KMS-11 (cell line): ENCODE results near the gene FAM168A.

Experiments used
- H2AFZ ChIP-seq: fragments of 200-600 bp; sonication (generic); 2 replicates; pipeline ENCODE4 v1.6.1; 2016; ENCODE audit warnings: antibody characterized with exemption, mixed run types, low read depth
- H3K27ac ChIP-seq: fragments of 200-600 bp; sonication (generic); 2 replicates; pipeline ENCODE4 v1.6.1; 2016; ENCODE audit warnings: mild to moderate bottlenecking, mixed run types
- H3K27me3 ChIP-seq: fragments of 200-600 bp; sonication (generic); 2 replicates; pipeline ENCODE4 v1.6.1; 2017; ENCODE audit warnings: mild to moderate bottlenecking, low read depth, mixed run types, moderate library complexity; ENCODE audit not compliant: insufficient read depth
- H3K36me3 ChIP-seq: fragments of 200-600 bp; sonication (generic); 2 replicates; pipeline ENCODE4 v1.6.1; 2017; ENCODE audit warnings: mild to moderate bottlenecking, mixed run types; ENCODE audit not compliant: insufficient read depth
- H3K4me1 ChIP-seq: fragments of 200-600 bp; sonication (generic); 2 replicates; pipeline ENCODE4 v1.6.1; 2016; ENCODE audit warnings: mild to moderate bottlenecking, low read depth, mixed run types; ENCODE audit not compliant: poor library complexity, severe bottlenecking
- H3K4me2 ChIP-seq: fragments of 200-600 bp; sonication (generic); 2 replicates; pipeline ENCODE4 v1.7.0; 2016; ENCODE audit warnings: mild to moderate bottlenecking, mixed run types
- H3K4me3 ChIP-seq: fragments of 200-600 bp; sonication (generic); IDR thresholded peaks from 2 replicates; pipeline ENCODE4 v1.6.1; 2017; ENCODE audit warnings: low read depth, low read length, mixed read lengths; ENCODE audit not compliant: insufficient read depth
- H3K79me2 ChIP-seq: fragments of 200-600 bp; sonication (generic); 2 replicates; pipeline ENCODE4 v1.6.1; 2016; ENCODE audit warnings: low read depth, mixed run types; ENCODE audit not compliant: insufficient read depth
- H3K9ac ChIP-seq: fragments of 200-600 bp; sonication (generic); 2 replicates; pipeline ENCODE4 v1.6.1; 2016; ENCODE audit warnings: mild to moderate bottlenecking, mixed run types
- H4K20me1 ChIP-seq: fragments of 200-600 bp; sonication (generic); 2 replicates; pipeline ENCODE4 v1.6.1; 2016; ENCODE audit warnings: mild to moderate bottlenecking, mixed run types; ENCODE audit not compliant: insufficient read depth
- TF ChIP-seq, protein P1 (sequence below): fragments of 200-600 bp; sonication (generic); conservative IDR thresholded peaks from 2 replicates; pipeline ENCODE4 v1.6.1; 2017; ENCODE audit warnings: low read depth, mild to moderate bottlenecking, antibody characterized with exemption, low read length, moderate library complexity, mixed read lengths

Gene FAM168A

GRCh38 chr11:73428699-73429098, 169.2 kb downstream of the FAM168A start:
- H3K4me1 ChIP-seq = no peaks in the 10 kb centered on the region
- H3K36me3 ChIP-seq = no peaks in the 10 kb centered on the region
- no peak overlapping the region for H2AFZ ChIP-seq
- H3K79me2 ChIP-seq = no peaks in the 10 kb centered on the region
- no peak overlapping the region for H3K4me3 ChIP-seq
- H3K27me3 ChIP-seq = no peaks in the 10 kb centered on the region
- H3K4me2 ChIP-seq = no peak overlapping the region
- no peak overlapping the region for H3K27ac ChIP-seq
- TF ChIP-seq, protein P1, sequence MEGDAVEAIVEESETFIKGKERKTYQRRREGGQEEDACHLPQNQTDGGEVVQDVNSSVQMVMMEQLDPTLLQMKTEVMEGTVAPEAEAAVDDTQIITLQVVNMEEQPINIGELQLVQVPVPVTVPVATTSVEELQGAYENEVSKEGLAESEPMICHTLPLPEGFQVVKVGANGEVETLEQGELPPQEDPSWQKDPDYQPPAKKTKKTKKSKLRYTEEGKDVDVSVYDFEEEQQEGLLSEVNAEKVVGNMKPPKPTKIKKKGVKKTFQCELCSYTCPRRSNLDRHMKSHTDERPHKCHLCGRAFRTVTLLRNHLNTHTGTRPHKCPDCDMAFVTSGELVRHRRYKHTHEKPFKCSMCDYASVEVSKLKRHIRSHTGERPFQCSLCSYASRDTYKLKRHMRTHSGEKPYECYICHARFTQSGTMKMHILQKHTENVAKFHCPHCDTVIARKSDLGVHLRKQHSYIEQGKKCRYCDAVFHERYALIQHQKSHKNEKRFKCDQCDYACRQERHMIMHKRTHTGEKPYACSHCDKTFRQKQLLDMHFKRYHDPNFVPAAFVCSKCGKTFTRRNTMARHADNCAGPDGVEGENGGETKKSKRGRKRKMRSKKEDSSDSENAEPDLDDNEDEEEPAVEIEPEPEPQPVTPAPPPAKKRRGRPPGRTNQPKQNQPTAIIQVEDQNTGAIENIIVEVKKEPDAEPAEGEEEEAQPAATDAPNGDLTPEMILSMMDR = no peak
- no peaks in the 10 kb centered on the region for H4K20me1 ChIP-seq
- H3K9ac ChIP-seq = no peak overlapping the region

GRCh38 chr11:73428227-73428626, 169.7 kb downstream of the FAM168A start:
- Histone ChIP-seq H3K27ac (no peak overlapping the region), H3K79me2 (no peaks in the 10 kb centered on the region), H4K20me1 (no peaks in the 10 kb centered on the region), H3K36me3 (no peaks in the 10 kb centered on the region), H3K4me1 (no peaks in the 10 kb centered on the region), H3K9ac (no peak overlapping the region), H3K4me3 (no peak overlapping the region), H3K27me3 (no peaks in the 10 kb centered on the region), H3K4me2 (no peak overlapping the region), H2AFZ (no peak overlapping the region)
- TF ChIP-seq, protein P1 = no peak

- Histone ChIP-seq H3K9ac (no peak overlapping the region), H3K36me3 (no peaks in the 10 kb centered on the region), H3K79me2 (no peaks in the 10 kb centered on the region), H3K4me3 (no peak overlapping the region), H3K4me1 (no peaks in the 10 kb centered on the region), H2AFZ (no peak overlapping the region), H3K27ac (no peak overlapping the region), H4K20me1 (no peaks in the 10 kb centered on the region), H3K4me2 (no peak overlapping the region), H3K27me3 (no peaks in the 10 kb centered on the region)
- TF ChIP-seq, protein P1 = no peak
Observed at GRCh38 chr11:73426219-73426850, 171.6 kb downstream of the FAM168A start.

DNA sequence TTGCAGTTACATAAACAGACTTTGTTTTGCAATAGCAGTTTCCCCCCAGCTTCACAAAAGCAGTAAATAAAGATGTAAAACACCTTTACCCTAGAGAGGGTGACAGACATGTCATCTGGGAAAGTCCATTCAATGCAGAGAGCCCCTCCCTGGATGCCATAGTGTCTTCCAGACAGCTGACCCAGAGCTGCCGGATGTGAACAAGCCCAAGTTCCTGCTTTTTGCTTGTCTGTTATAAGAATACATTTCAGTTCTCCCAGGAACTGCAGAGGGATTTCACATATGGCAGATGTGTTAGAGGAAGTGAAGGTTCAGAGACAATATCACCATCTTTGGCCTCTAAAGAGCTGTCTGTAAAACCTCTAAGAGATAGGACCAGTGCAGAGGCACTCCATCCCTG, 172.8 kb downstream of the FAM168A start:
- Histone ChIP-seq H3K27ac (no peak overlapping the region), H3K4me2 (no peak overlapping the region)

More for the DNA sequence above, 172.8 kb downstream of the FAM168A start:
- Histone ChIP-seq H2AFZ (no peak overlapping the region), H3K79me2 (no peaks in the 10 kb centered on the region), H4K20me1 (no peaks in the 10 kb centered on the region), H3K27me3 (no peaks in the 10 kb centered on the region), H3K4me1 (no peaks in the 10 kb centered on the region), H3K9ac (no peak overlapping the region), H3K36me3 (no peaks in the 10 kb centered on the region), H3K4me3 (no peak overlapping the region)
- TF ChIP-seq, protein P1 = no peak
